WTC11 (cell line): ENCODE measurements around the gene RNF113B. TPM values are rescaled to one million over a fixed set of nuclear protein-coding genes. Genes with fewer than 3 reads are reported as not detected.

Source experiments
- ATAC-seq: fragments of 200-7000 bp; cut with Tn5 transposase; 2 replicates; pipeline ENCODE4 v1.10.0; 2021; ENCODE audit warnings: mild to moderate bottlenecking, moderate library complexity
- CTCF ChIA-PET: fragments of 300-600 bp; sonication (Branson Sonifier 250); formaldehyde crosslinking; loops from one replicate; lab custom pipeline; 2021; ENCODE audit warnings: antibody characterized with exemption; lab: Charles Lee
- POLR2A ChIA-PET: fragments of 350-600 bp; sonication (Branson Sonifier 250); formaldehyde crosslinking; loops from one replicate; lab custom pipeline; 2021; ENCODE audit warnings: antibody characterized with exemption; lab: Charles Lee
- DNase-seq: peaks from one replicate; pipeline ENCODE4 v3.0.0; 2021; ENCODE audit warnings: low spot score
- H3K27ac Mint-ChIP-seq: 2 replicates; pipeline ENCODE4 v1.8.0; 2021; ENCODE audit warnings: mixed read lengths
- H3K27me3 Mint-ChIP-seq: 2 replicates; pipeline ENCODE4 v1.8.0; 2021; ENCODE audit warnings: low read depth, mild to moderate bottlenecking, moderate library complexity, mixed read lengths
- H3K36me3 Mint-ChIP-seq: 2 replicates; pipeline ENCODE4 v1.8.0; 2021; ENCODE audit warnings: mixed read lengths
- H3K4me1 Mint-ChIP-seq: 2 replicates; pipeline ENCODE4 v1.8.0; 2022; ENCODE audit warnings: mixed read lengths
- H3K4me3 Mint-ChIP-seq: 2 replicates; pipeline ENCODE4 v1.8.0; 2021; ENCODE audit warnings: mild to moderate bottlenecking, moderate library complexity, mixed read lengths
- H3K9me3 Mint-ChIP-seq: 2 replicates; pipeline ENCODE4 v1.8.0; 2021; ENCODE audit warnings: mixed read lengths
- ATF1 ChIP-seq: sonication (generic); formaldehyde crosslinking; IDR thresholded peaks from 2 replicates; pipeline ENCODE4 v1.8.1; 2023; ENCODE audit warnings: mild to moderate bottlenecking, moderate library complexity, missing genetic modification reagents
- ATF3 ChIP-seq: sonication (generic); formaldehyde crosslinking; conservative IDR thresholded peaks from 2 replicates; pipeline ENCODE4 v1.8.1; 2022; ENCODE audit warnings: mild to moderate bottlenecking, missing genetic modification reagents
- CBFB ChIP-seq: sonication (generic); formaldehyde crosslinking; IDR thresholded peaks from 2 replicates; pipeline ENCODE4 v1.8.1; 2022; ENCODE audit warnings: mild to moderate bottlenecking, low read depth, missing genetic modification reagents
- EMX1 ChIP-seq: fragments of 250-450 bp; sonication (Bioruptor Pico); IDR thresholded peaks from 2 replicates; pipeline ENCODE4 v1.8.0; 2021; ENCODE audit warnings: mild to moderate bottlenecking
- FOXJ3 ChIP-seq: sonication (generic); formaldehyde crosslinking; IDR thresholded peaks from 2 replicates; pipeline ENCODE4 v1.9.0; 2021; ENCODE audit warnings: missing genetic modification reagents, mild to moderate bottlenecking, borderline replicate concordance
- JUN ChIP-seq: sonication (generic); formaldehyde crosslinking; IDR thresholded peaks from 2 replicates; pipeline ENCODE4 v1.8.0; 2023; ENCODE audit warnings: mild to moderate bottlenecking, missing genetic modification reagents
- NFE2L1 ChIP-seq: sonication (generic); formaldehyde crosslinking; IDR thresholded peaks from 2 replicates; pipeline ENCODE4 v1.8.1; 2023; ENCODE audit warnings: missing genetic modification reagents
- PRDM15 ChIP-seq: sonication (generic); formaldehyde crosslinking; IDR thresholded peaks from 2 replicates; pipeline ENCODE4 v1.8.0; 2022; ENCODE audit warnings: missing genetic modification reagents
- SMAD3 ChIP-seq: sonication (generic); formaldehyde crosslinking; IDR thresholded peaks from 2 replicates; pipeline ENCODE4 v1.8.0; 2022; ENCODE audit warnings: missing genetic modification reagents, mild to moderate bottlenecking, borderline replicate concordance
- TEAD1 ChIP-seq: sonication (generic); formaldehyde crosslinking; IDR thresholded peaks from 2 replicates; pipeline ENCODE4 v1.8.0; 2022; ENCODE audit warnings: mild to moderate bottlenecking, missing genetic modification reagents
- TEAD4 ChIP-seq: sonication (generic); formaldehyde crosslinking; IDR thresholded peaks from 2 replicates; pipeline ENCODE4 v1.8.0; 2022; ENCODE audit warnings: mild to moderate bottlenecking, missing genetic modification reagents
- USF2 ChIP-seq: sonication (generic); formaldehyde crosslinking; IDR thresholded peaks from 2 replicates; pipeline ENCODE4 v1.8.1; 2023; ENCODE audit warnings: mild to moderate bottlenecking, missing genetic modification reagents, moderate library complexity
- ZBTB21 ChIP-seq: sonication (generic); formaldehyde crosslinking; IDR thresholded peaks from 2 replicates; pipeline ENCODE4 v1.8.1; 2023; ENCODE audit warnings: mild to moderate bottlenecking, missing genetic modification reagents, borderline replicate concordance
- ZNF219 ChIP-seq: sonication (generic); formaldehyde crosslinking; IDR thresholded peaks from 2 replicates; pipeline ENCODE4 v1.8.0; 2023; ENCODE audit warnings: missing genetic modification reagents, mild to moderate bottlenecking, borderline replicate concordance
- ZNF263 ChIP-seq: sonication (generic); formaldehyde crosslinking; IDR thresholded peaks from 2 replicates; pipeline ENCODE4 v1.8.1; 2022; ENCODE audit warnings: low read depth, mild to moderate bottlenecking, moderate library complexity, missing genetic modification reagents
- ZNF396 ChIP-seq: fragments of 250-450 bp; sonication (Bioruptor Pico); IDR thresholded peaks from 2 replicates; pipeline ENCODE4 v1.8.0; 2021; ENCODE audit warnings: mild to moderate bottlenecking, moderate library complexity, borderline replicate concordance
- ZNF512 ChIP-seq: sonication (generic); formaldehyde crosslinking; IDR thresholded peaks from 2 replicates; pipeline ENCODE4 v1.8.1; 2022; ENCODE audit warnings: missing genetic modification reagents, borderline replicate concordance
- ZSCAN18 ChIP-seq: fragments of 250-450 bp; sonication (Bioruptor Pico); IDR thresholded peaks from 2 replicates; pipeline ENCODE4 v2.1.2; 2022; ENCODE audit warnings: mild to moderate bottlenecking, moderate library complexity
- total RNA-seq: library from RNA; stranded (reverse); gene quantifications from 3 replicates; pipeline ENCODE4 v1.2.3, GENCODE V29; 2021
- TF ChIP-seq, protein P1 (sequence below): sonication (generic); formaldehyde crosslinking; IDR thresholded peaks from 2 replicates; pipeline ENCODE4 v1.8.0; 2023; ENCODE audit warnings: mild to moderate bottlenecking, missing genetic modification reagents

The RNF113B gene
- total RNA-seq, 1 experiment from 2014 or later: not detected

DNA sequence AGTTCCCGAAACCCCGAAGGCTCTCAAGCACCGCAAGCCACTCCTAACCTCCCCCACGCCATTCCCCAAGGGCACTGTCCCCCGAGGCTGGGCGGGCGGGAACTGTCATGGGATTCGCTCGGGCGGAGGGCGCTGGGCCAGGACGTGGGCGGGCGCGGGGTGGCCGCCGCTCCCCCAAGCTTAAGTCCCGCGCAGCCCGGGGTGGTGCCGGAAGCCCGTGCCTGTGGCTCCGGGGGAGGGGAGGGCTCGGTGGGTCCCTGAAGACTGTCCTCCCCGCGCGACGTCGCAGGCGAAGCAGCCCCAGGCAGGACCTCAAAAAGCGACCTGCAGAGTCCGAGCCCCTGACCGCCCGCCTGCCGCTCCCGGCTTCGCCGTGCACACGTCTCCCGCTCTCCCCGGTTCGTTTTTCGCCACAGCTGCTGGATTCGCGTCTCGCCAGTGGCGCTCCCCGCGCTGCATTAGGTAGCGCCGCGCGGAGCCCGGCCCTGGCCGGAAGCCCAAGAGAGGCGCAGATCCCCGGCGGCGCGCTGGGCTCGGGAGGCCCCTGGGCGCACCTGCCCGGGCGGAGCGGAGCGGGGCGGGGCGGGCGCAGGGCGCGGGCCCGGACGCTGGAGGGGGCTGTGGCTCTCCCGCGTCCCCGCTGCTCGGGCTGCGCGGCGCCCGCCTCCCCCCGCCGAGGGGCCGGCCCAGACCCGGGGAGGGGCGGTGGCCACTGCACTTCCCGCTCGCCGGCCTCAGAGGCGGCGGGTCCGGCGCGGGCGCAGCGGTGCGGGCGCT, 34.5 kb downstream of the RNF113B start, which contains the start of gene FARP1 (continued):
- TF ChIP-seq ATF3 (CRISPR knock-in tag) (no peak), USF2 (no peak), CBFB (CRISPR knock-in tag) (0 out of 2 replicates have a peak, but pooled peaks have one; percentile 26), TEAD4 (CRISPR knock-in tag) (0 out of 2 replicates have a peak, but pooled peaks have one; percentile 25), EMX1 (CRISPR knock-in tag) (no peak), ATF1 (no peak), FOXJ3 (CRISPR knock-in tag) (no peak), JUN (0 out of 2 replicates have a peak, but pooled peaks have one; percentile 29), ZSCAN18 (CRISPR knock-in tag) (no peak), ZNF263 (no peak), ZBTB21 (CRISPR knock-in tag) (no peak), TEAD1 (0 out of 2 replicates have a peak, but pooled peaks have one; percentile 25)

GRCh38 chr13:98141509-98142379, 35.3 kb downstream of the RNF113B start:
- Mint-ChIP-seq H3K4me3 (peak overlapping the region; percentile 74), H3K4me1 (peaks cover 37% of the 10 kb centered on the region), H3K27ac (no peak overlapping the region), H3K27me3 (peaks cover 30% of the 10 kb centered on the region), H3K36me3 (no peaks in the 10 kb centered on the region), H3K9me3 (no peaks in the 10 kb centered on the region)
- TF ChIP-seq NFE2L1 (CRISPR knock-in tag): no peak
- POLR2A ChIA-PET: no interaction called here
- CTCF ChIA-PET: interaction anchor here (0.7 to 1.7 kb wide), 4 partner anchors 108 to 289 kb away, joined by 3 to 7 read pairs (median 4); no protein-coding TSS in a partner anchor
- ATAC-seq (peak; percentile 12), DNase-seq (peak; percentile 39)

- CTCF ChIA-PET: interaction anchor here (0.7 to 1.7 kb wide), 4 partner anchors 107 to 290 kb away, joined by 3 to 7 read pairs (median 4); no protein-coding TSS in a partner anchor
- peaks cover 30% of the 10 kb centered on the region for H3K27me3 Mint-ChIP-seq
- TF ChIP-seq ZNF396 (CRISPR knock-in tag): no peak
- TF ChIP-seq, protein P1, sequence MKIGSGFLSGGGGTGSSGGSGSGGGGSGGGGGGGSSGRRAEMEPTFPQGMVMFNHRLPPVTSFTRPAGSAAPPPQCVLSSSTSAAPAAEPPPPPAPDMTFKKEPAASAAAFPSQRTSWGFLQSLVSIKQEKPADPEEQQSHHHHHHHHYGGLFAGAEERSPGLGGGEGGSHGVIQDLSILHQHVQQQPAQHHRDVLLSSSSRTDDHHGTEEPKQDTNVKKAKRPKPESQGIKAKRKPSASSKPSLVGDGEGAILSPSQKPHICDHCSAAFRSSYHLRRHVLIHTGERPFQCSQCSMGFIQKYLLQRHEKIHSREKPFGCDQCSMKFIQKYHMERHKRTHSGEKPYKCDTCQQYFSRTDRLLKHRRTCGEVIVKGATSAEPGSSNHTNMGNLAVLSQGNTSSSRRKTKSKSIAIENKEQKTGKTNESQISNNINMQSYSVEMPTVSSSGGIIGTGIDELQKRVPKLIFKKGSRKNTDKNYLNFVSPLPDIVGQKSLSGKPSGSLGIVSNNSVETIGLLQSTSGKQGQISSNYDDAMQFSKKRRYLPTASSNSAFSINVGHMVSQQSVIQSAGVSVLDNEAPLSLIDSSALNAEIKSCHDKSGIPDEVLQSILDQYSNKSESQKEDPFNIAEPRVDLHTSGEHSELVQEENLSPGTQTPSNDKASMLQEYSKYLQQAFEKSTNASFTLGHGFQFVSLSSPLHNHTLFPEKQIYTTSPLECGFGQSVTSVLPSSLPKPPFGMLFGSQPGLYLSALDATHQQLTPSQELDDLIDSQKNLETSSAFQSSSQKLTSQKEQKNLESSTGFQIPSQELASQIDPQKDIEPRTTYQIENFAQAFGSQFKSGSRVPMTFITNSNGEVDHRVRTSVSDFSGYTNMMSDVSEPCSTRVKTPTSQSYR (CRISPR knock-in tag): no peak
- TF ChIP-seq EMX1 (CRISPR knock-in tag): no peak
- TF ChIP-seq USF2: no peak
- no peak for TF ChIP-seq SMAD3
- no peak for TF ChIP-seq ZNF219 (CRISPR knock-in tag)
- TF ChIP-seq PRDM15 (CRISPR knock-in tag): no peak
- TF ChIP-seq ZNF512 (CRISPR knock-in tag): no peak
Observed at GRCh38 chr13:98141091-98141490, 36.0 kb downstream of the RNF113B start.

More at GRCh38 chr13:98141091-98141490, 36.0 kb downstream of the RNF113B start:
- H3K9me3 Mint-ChIP-seq: no peaks in the 10 kb centered on the region
- DNase-seq (no peak), ATAC-seq (no peak)
- POLR2A ChIA-PET: no interaction called here
- peak overlapping the region; percentile 74; the same call in 1 of the 2 replicates for H3K4me3 Mint-ChIP-seq
- peaks cover 30% of the 10 kb centered on the region for H3K4me1 Mint-ChIP-seq
- H3K36me3 Mint-ChIP-seq: no peaks in the 10 kb centered on the region
- H3K27ac Mint-ChIP-seq: no peak overlapping the region
